ENCODE measurements around the gene C9orf152. TPM values are rescaled to one million over a fixed set of nuclear protein-coding genes. Genes with fewer than 3 reads are reported as not detected.

C9orf152 gene
- total and polyA plus RNA-seq, 7 donors, result 0.08 TPM; not detected in 6

DNA sequence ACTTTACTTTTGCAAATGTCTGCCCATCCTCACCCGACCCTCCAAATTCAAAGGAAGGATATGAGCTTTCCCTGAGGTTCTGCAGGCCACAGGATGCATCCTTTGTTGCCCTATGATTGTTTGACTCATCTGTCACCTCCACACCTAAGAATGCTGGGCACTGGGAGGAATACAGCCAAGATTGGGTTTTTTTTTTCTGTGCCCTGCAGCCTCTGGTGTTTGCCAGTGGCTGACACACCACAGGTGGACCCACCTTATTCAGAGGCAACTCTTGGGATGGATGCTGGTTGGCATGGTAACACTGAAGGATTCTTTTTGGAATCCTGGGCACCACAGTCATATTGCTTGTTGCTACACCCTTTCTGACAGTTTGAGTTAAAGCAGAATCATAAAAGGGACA, 29.7 kb downstream of the C9orf152 start:
- 69 to 84% (median 71%) methylated on average over 1 of the region's 1 CpG for WGBS, 3 donors
- DNase-seq (no peak), ATAC-seq (no peak)
- intact Hi-C loops (cut with DNase I), result no loop called here
- no peaks in the 10 kb centered on the region for H3K4me1 ChIP-seq
- H3K9me3 ChIP-seq, result no peaks in the 10 kb centered on the region
- no peaks in the 10 kb centered on the region for H3K36me3 ChIP-seq (ENCODE audit: insufficient read depth in 1 of 2, low read depth in 1 of 2)
- H3K27me3 ChIP-seq (ENCODE audit: insufficient read depth in 3 of 3, low read length in 2 of 3), result no peaks in the 10 kb centered on the region
- TF ChIP-seq, protein P1, sequence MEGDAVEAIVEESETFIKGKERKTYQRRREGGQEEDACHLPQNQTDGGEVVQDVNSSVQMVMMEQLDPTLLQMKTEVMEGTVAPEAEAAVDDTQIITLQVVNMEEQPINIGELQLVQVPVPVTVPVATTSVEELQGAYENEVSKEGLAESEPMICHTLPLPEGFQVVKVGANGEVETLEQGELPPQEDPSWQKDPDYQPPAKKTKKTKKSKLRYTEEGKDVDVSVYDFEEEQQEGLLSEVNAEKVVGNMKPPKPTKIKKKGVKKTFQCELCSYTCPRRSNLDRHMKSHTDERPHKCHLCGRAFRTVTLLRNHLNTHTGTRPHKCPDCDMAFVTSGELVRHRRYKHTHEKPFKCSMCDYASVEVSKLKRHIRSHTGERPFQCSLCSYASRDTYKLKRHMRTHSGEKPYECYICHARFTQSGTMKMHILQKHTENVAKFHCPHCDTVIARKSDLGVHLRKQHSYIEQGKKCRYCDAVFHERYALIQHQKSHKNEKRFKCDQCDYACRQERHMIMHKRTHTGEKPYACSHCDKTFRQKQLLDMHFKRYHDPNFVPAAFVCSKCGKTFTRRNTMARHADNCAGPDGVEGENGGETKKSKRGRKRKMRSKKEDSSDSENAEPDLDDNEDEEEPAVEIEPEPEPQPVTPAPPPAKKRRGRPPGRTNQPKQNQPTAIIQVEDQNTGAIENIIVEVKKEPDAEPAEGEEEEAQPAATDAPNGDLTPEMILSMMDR (IDR thresholded peaks at IDR 0.05), result no peak
- no peak overlapping the region for H3K27ac ChIP-seq
- H3K4me3 ChIP-seq, result no peak overlapping the region

DNA sequence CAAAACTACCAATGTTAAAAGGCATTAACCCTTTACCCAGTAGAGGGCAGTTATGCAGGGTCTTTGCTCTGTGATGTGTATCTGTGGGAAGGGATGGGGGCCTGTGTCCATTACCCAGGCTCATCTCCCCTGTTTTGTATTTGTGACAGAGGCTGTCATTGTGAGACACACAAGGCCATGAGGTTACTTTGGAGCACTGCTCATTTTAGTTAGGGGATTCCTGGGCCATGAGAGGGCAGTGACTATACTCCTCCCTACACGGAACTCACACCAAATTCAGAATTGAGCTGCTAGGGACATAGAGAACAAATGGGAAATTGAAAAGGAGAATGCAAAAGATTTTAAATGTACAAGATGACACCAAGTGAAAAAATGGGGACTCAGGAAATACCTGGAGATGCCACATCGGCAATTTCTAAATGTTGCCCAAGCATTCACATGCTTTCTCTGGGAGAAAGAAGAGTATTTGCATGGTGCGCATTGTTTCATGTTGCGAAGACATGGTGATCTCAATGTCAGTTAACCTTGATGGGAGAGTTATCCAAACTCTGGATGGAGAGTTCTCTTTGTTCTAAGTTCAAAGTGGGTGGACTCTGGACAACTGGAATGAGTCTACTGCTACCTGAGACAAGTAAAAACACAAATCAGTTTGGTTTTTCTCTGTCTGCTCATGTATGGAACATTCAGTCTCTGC, 32.5 kb downstream of the C9orf152 start:
- no peak overlapping the region for H3K27ac ChIP-seq
- TF ChIP-seq, protein P1 (IDR thresholded peaks at IDR 0.05), result no peak
- no peaks in the 10 kb centered on the region for H3K27me3 ChIP-seq (ENCODE audit: insufficient read depth in 3 of 3, low read length in 2 of 3)
- DNase-seq (no peak), ATAC-seq (no peak)
- no peaks in the 10 kb centered on the region for H3K36me3 ChIP-seq (ENCODE audit: insufficient read depth in 1 of 2, low read depth in 1 of 2)
- intact Hi-C loops (cut with DNase I), result no loop called here
- no peak overlapping the region for H3K4me3 ChIP-seq
- H3K9me3 ChIP-seq, result no peaks in the 10 kb centered on the region
- 89 to 93% (median 91%) methylated on average over 4 of the region's 4 CpGs for WGBS, 3 donors
- no peaks in the 10 kb centered on the region for H3K4me1 ChIP-seq

DNA sequence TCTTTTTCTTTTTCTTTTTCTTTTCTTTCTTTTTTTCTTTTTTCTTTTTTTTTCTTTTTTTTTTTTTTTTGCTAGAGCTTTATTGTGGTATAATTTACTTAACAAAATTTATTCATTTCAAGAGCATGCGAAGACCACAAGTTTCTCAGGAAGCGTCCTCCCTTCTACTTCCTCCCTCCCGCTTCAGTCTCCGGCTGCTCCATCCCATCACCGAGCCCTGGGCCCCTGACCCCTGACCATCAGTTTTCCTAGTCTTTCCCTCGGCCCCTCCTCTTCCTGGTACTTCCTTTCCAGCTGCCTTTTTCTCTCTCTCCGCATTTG, 34.7 kb downstream of the C9orf152 start:
- Histone ChIP-seq H3K4me3 (no peak overlapping the region), H3K36me3 (ENCODE audit: insufficient read depth in 1 of 2, low read depth in 1 of 2) (peaks cover 0 to 5% of the 10 kb centered on the region in 2 donors), H3K4me1 (no peaks in the 10 kb centered on the region), H3K27ac (no peak overlapping the region), H3K27me3 (ENCODE audit: insufficient read depth in 3 of 3, low read length in 2 of 3) (no peaks in the 10 kb centered on the region), H3K9me3 (no peaks in the 10 kb centered on the region)
- no peak for ATAC-seq
- TF ChIP-seq, protein P1 (IDR thresholded peaks at IDR 0.05), result no peak
- no peak for DNase-seq
- intact Hi-C loops (cut with DNase I), result no loop called here
- WGBS, 3 donors, result 63 to 72% (median 65%) methylated on average over 7 of the region's 7 CpGs

DNA sequence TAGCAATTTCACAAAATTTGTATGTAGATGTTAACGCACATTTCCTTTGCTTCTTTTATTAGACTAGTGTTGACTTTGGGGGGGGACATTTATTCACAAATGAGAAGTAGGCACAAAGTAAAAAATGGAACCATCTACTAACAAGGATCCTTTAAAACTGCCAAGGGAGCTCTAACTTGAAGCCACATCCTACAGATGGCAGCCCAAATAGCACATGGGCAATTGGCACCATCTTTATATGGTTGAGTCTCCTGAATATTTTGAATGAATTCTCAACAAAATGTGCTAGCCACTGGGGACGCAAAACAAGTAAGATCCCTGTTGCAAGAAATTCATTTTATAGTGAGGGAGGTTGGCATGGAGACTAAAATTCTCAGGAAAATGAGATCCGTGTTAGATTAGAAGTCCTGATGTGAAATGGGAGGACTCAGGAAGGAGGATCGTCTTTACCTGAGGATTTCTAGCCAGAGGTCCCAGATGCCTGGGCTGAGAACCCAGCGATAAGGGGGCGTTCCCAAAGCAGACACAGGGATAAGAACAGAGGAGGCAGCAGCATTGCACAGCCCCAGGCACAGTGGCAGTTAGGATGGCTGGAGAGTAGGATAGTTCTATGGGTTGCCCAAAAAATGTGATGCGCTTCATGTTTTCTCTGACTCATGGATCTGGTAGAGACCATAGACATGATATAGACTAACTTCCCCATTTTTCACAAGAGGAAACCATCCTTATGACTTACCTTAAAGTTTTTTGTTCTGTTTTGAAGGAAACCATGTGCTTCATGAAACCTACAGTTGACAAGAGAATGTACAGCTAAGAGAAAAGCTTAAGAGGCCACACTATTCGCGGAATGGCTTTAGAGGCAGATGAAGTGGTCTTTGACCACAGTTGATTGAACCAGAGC, 37.4 kb downstream of the C9orf152 start:
- ATAC-seq (no peak), DNase-seq (no peak)
- no peaks in the 10 kb centered on the region for H3K9me3 ChIP-seq
- peaks cover 0 to 5% of the 10 kb centered on the region in 2 donors for H3K36me3 ChIP-seq (ENCODE audit: insufficient read depth in 1 of 2, low read depth in 1 of 2)
- no peaks in the 10 kb centered on the region for H3K4me1 ChIP-seq
- no peak overlapping the region for H3K4me3 ChIP-seq
- TF ChIP-seq, protein P1 (IDR thresholded peaks at IDR 0.05), result no peak
- intact Hi-C loops (cut with DNase I), result no loop called here
- no peak overlapping the region for H3K27ac ChIP-seq
- 89 to 97% (median 90%) methylated on average over 9 of the region's 9 CpGs for WGBS, 3 donors
- no peaks in the 10 kb centered on the region for H3K27me3 ChIP-seq (ENCODE audit: insufficient read depth in 3 of 3, low read length in 2 of 3)

All from psoas muscle (tissue), 8 donors.